Endothelial cell of umbilical vein (primary cell): ENCODE measurements around the gene FBXO9. TPM values are rescaled to one million over a fixed set of nuclear protein-coding genes. Genes with fewer than 3 reads are reported as not detected.

Source experiments
- BruUV-seq: library from RNA; stranded (reverse); fragments of 400-500 nt; replicated peaks from 2 replicates; lab custom pipeline; 2021; lab: Mats Ljungman, UMichigan
- CTCF ChIA-PET: fragments of 300-600, 350-600 bp; sonication (Branson Sonifier 250); formaldehyde crosslinking; loops from one replicate; lab custom pipeline; 2021; ENCODE audit warnings: antibody characterized with exemption, inconsistent platforms; lab: Charles Lee
- POLR2A ChIA-PET: fragments of 300-600, 350-600 bp; sonication (Branson Sonifier 250); formaldehyde crosslinking; loops from one replicate; lab custom pipeline; 2021; ENCODE audit warnings: antibody characterized with exemption, inconsistent platforms; lab: Charles Lee
- DNase-seq: peaks from one replicate; pipeline ENCODE4 v3.0.0-alpha.2; 2011; ENCODE audit warnings: low read depth, low spot score
- FAIRE-seq: peaks from 2 replicates; lab custom pipeline; 2011; peaks lifted over from hg19 to GRCh38; lab: Jason Lieb, UNC
- H2AFZ ChIP-seq: 2 replicates; pipeline ENCODE4 v1.6.0; 2012; ENCODE audit warnings: low read depth, low read length, control low read depth, inconsistent platforms
- H3K27ac ChIP-seq: 2 replicates; pipeline ENCODE4 v1.5.1; 2011; ENCODE audit warnings: low read depth, mild to moderate bottlenecking, control low read depth, low read length, moderate library complexity; ENCODE audit not compliant: insufficient read depth
- H3K27me3 ChIP-seq, 2 experiments: 2 replicates each; pipeline versions ENCODE4 v1.6.0 to v1.6.1; 2011; ENCODE audit warnings: low read length in 2 of 2, mixed read lengths in 1 of 2; ENCODE audit not compliant: control insufficient read depth in 2 of 2, insufficient read depth in 2 of 2
- H3K36me3 ChIP-seq, 2 experiments: 2 replicates in 1 of 2; 3 replicates in 1 of 2; pipeline ENCODE4 v1.5.1; 2011; ENCODE audit warnings: low read length in 2 of 2, mild to moderate bottlenecking in 1 of 2, moderate library complexity in 1 of 2; ENCODE audit not compliant: control insufficient read depth in 2 of 2, insufficient read depth in 2 of 2; ENCODE audit errors: extremely low read depth in 1 of 2
- H3K4me1 ChIP-seq: 3 replicates; pipeline ENCODE4 v1.5.1; 2011; ENCODE audit warnings: mild to moderate bottlenecking, low read length; ENCODE audit not compliant: control insufficient read depth, insufficient read depth; ENCODE audit errors: extremely low read depth
- H3K4me2 ChIP-seq: 2 replicates; pipeline ENCODE4 v1.6.1; 2011; ENCODE audit warnings: low read length, control low read depth, mixed read lengths; ENCODE audit not compliant: insufficient read depth
- H3K4me3 ChIP-seq, 3 experiments: fragments of 200-600 bp in 1 of 3; sonication (generic), shearing (Covaris generic) in 1 of 3; replicated peaks in 1 of 3; 2 replicates each; pipeline ENCODE4 v1.5.1; 2011 to 2016; ENCODE audit warnings: control low read depth in 3 of 3, low read length in 3 of 3, mild to moderate bottlenecking in 2 of 3, inconsistent platforms in 1 of 3, low read depth in 1 of 3, moderate library complexity in 1 of 3; ENCODE audit not compliant: insufficient read depth in 1 of 3
- H3K79me2 ChIP-seq: 2 replicates; pipeline ENCODE4 v1.6.0; 2012; ENCODE audit warnings: low read length, inconsistent platforms; ENCODE audit not compliant: control insufficient read depth, insufficient read depth
- H3K9ac ChIP-seq: replicated peaks from 2 replicates; pipeline ENCODE3; 2011; ENCODE audit warnings: low read length, control low read depth; ENCODE audit not compliant: insufficient read depth; ENCODE audit errors: extremely low read depth
- H3K9me1 ChIP-seq: replicated peaks from 3 replicates; pipeline ENCODE4 v1.6.0; 2011; ENCODE audit warnings: mild to moderate bottlenecking, low read length; ENCODE audit not compliant: control insufficient read depth, insufficient read depth; ENCODE audit errors: extremely low read depth
- H3K9me3 ChIP-seq: replicated peaks from 2 replicates; pipeline ENCODE4 v1.5.1; 2012; ENCODE audit warnings: low read length, inconsistent platforms; ENCODE audit not compliant: control insufficient read depth, insufficient read depth
- H4K20me1 ChIP-seq: replicated peaks from 2 replicates; pipeline ENCODE3; 2011; ENCODE audit warnings: mild to moderate bottlenecking, low read length; ENCODE audit not compliant: control insufficient read depth, insufficient read depth; ENCODE audit errors: extremely low read depth
- CTCF ChIP-seq, 2 donors: IDR thresholded peaks; 1 replicate in 1 of 2; 2 replicates in 1 of 2; pipeline ENCODE4 v1.5.1; 2011; ENCODE audit warnings: low read length in 2 of 2, mild to moderate bottlenecking in 2 of 2, moderate library complexity in 2 of 2, control low read depth in 1 of 2, inconsistent platforms in 1 of 2, low read depth in 1 of 2; ENCODE audit not compliant: insufficient read depth in 1 of 2; ENCODE audit errors: extremely low read depth in 1 of 2
- EZH2 ChIP-seq: IDR thresholded peaks from 2 replicates; pipeline ENCODE4 v1.6.1; 2012; ENCODE audit warnings: borderline replicate concordance, low read depth, mild to moderate bottlenecking, moderate library complexity, low read length, inconsistent platforms; ENCODE audit not compliant: severe bottlenecking
- FOS ChIP-seq: IDR thresholded peaks from 2 replicates; pipeline ENCODE4 v1.6.1; 2011; ENCODE audit warnings: mild to moderate bottlenecking, low read length, moderate library complexity, borderline replicate concordance; ENCODE audit not compliant: insufficient read depth
- GATA2 ChIP-seq: IDR thresholded peaks from 2 replicates; pipeline ENCODE4 v1.7.0; 2011; ENCODE audit warnings: low read depth, mild to moderate bottlenecking, moderate library complexity, mixed read lengths, low read length; ENCODE audit not compliant: insufficient read length, insufficient read depth
- JUN ChIP-seq: IDR thresholded peaks from 2 replicates; pipeline ENCODE4 v1.6.1; 2011; ENCODE audit warnings: borderline replicate concordance, low read depth; ENCODE audit not compliant: insufficient read length, insufficient read depth
- MAX ChIP-seq: IDR thresholded peaks from 2 replicates; pipeline ENCODE4 v1.6.1; 2011; ENCODE audit not compliant: insufficient read depth, insufficient read length
- MYC ChIP-seq: IDR thresholded peaks from one replicate; pipeline ENCODE4 v1.6.1; 2011; ENCODE audit warnings: mild to moderate bottlenecking, low read depth, low read length
- POLR2A ChIP-seq: IDR thresholded peaks from 2 replicates; pipeline ENCODE4 v1.6.1; 2012; ENCODE audit warnings: low read depth, mild to moderate bottlenecking, control low read depth, low read length
- POLR2AphosphoS5 ChIP-seq: IDR thresholded peaks from 2 replicates; pipeline ENCODE4 v1.6.1; 2012; ENCODE audit warnings: low read depth, mild to moderate bottlenecking, control low read depth, low read length, moderate library complexity; ENCODE audit not compliant: insufficient read depth
- dilution Hi-C: fragments of 300-500 bp; cut with MboI; formaldehyde crosslinking; loops from one replicate; pipeline ENCODE4 v1.15.0; 2019; ENCODE audit warnings: low sequenced_read_pairs; ENCODE audit not compliant: extremely low pct_ligation_motif_present
- intact Hi-C: fragments of 100-400 bp; cut with micrococcal nuclease; formaldehyde crosslinking; loops from one replicate; pipeline ENCODE4 v1.10.0; 2022
- polyA plus RNA-seq, 4 experiments: library from polyadenylated mRNA; depleted of rRNA in 3 of 4; stranded (reverse) in 3 of 4; unstranded in 1 of 4; fragments of >200 nt; gene quantifications; 2 replicates each; pipeline versions ENCODE4 v1.2.1 to v1.2.3, GENCODE V29; 2011 to 2012; ENCODE audit warnings: missing spikeins in 1 of 4
- total RNA-seq: library from RNA; stranded (reverse); gene quantifications from 2 replicates; pipeline ENCODE4 v1.2.3, GENCODE V29; 2021

FBXO9 gene
- total and polyA plus RNA-seq, 2 donors (not counting 3 experiments of a cell fraction or from before 2014, with no cell fraction given), result 48.1 to 58.9 TPM

GRCh38 chr6:53115113-53115512 lies 49.9 kb downstream of the FBXO9 start:
- FAIRE-seq, result no peak
- dilution Hi-C loops, result no loop called here

GRCh38 chr6:53115741-53116140 lies 50.5 kb downstream of the FBXO9 start:
- TF ChIP-seq MAX (no peak), FOS (no peak), GATA2 (no peak), MYC (no peak), POLR2A (no peak), EZH2 (no peak), JUN (no peak), CTCF (IDR thresholded peaks at IDR 0.05; ENCODE audit: extremely low read depth in 1 of 2, insufficient read depth in 1 of 2, low read depth in 1 of 2, low read length in 2 of 2) (no peak), POLR2AphosphoS5 (no peak)
- H3K27ac ChIP-seq, result no peak overlapping the region

More at GRCh38 chr6:53115113-53115512, 49.9 kb downstream of the FBXO9 start:
- intact Hi-C loops, result no loop called here
- CTCF ChIA-PET, result no interaction called here
- no peaks in the 10 kb centered on the region for H3K9me3 ChIP-seq
- no peaks in the 10 kb centered on the region for H3K4me1 ChIP-seq
- H3K4me2 ChIP-seq, result no peak overlapping the region
- no peak overlapping the region for H3K27ac ChIP-seq
- H2AFZ ChIP-seq, result no peak overlapping the region
- H4K20me1 ChIP-seq, result no peaks in the 10 kb centered on the region
- TF ChIP-seq FOS (no peak), POLR2A (no peak)
- DNase-seq, result no peak
- POLR2A ChIA-PET, result no interaction called here
- no peaks in the 10 kb centered on the region for H3K36me3 ChIP-seq
- peaks cover 0 to 5% of the 10 kb centered on the region in 2 experiments for H3K27me3 ChIP-seq
- H3K4me3 ChIP-seq, result no peak overlapping the region
- no TSS peak for BruUV-seq
- H3K79me2 ChIP-seq, result no peaks in the 10 kb centered on the region
- no peaks in the 10 kb centered on the region for H3K9me1 ChIP-seq
- no peak overlapping the region for H3K9ac ChIP-seq

More at GRCh38 chr6:53115741-53116140, 50.5 kb downstream of the FBXO9 start:
- intact Hi-C loops (no loop called here), dilution Hi-C loops (no loop called here)
- Histone ChIP-seq H3K9me1 (no peaks in the 10 kb centered on the region), H3K4me2 (no peak overlapping the region), H3K27me3 (peaks cover 0 to 5% of the 10 kb centered on the region in 2 experiments), H3K36me3 (no peaks in the 10 kb centered on the region), H3K4me1 (no peaks in the 10 kb centered on the region), H3K79me2 (no peaks in the 10 kb centered on the region), H3K4me3 (no peak overlapping the region), H4K20me1 (no peaks in the 10 kb centered on the region), H3K9ac (no peak overlapping the region), H3K9me3 (no peaks in the 10 kb centered on the region), H2AFZ (no peak overlapping the region)
- no TSS peak for BruUV-seq
- ChIA-PET CTCF (no interaction called here), POLR2A (no interaction called here)
- FAIRE-seq (no peak), DNase-seq (no peak)
